Transverse colon (tissue), 4 donors: ENCODE data around the gene LMAN1L.

Experiments used
- EP300 ChIP-seq: sonication (generic); formaldehyde crosslinking; IDR thresholded peaks from one replicate; pipeline ENCODE4 v1.6.1; 2017; ENCODE audit warnings: antibody characterized with exemption, low read depth
- POLR2A ChIP-seq: fragments of 450-650 bp; IDR thresholded peaks from one replicate; pipeline ENCODE4 v1.6.1; 2016; ENCODE audit warnings: antibody characterized with exemption, mild to moderate bottlenecking, moderate library complexity
- POLR2AphosphoS5 ChIP-seq, 3 donors: sonication (generic); formaldehyde crosslinking; IDR thresholded peaks; one replicate each; pipeline ENCODE4 v1.6.1; 2016; ENCODE audit warnings: antibody characterized with exemption in 3 of 3
- TF ChIP-seq, protein P1 (sequence below), 5 experiments: fragments of 200-600 bp in 3 of 5; fragments of 450-650 bp in 2 of 5; sonication (generic) in 3 of 5; IDR thresholded peaks; 1 replicate in 2 of 5; 2 replicates in 3 of 5; pipeline ENCODE4 v1.5.1; 2016 to 2017; ENCODE audit warnings: antibody characterized with exemption in 5 of 5, inconsistent platforms in 3 of 5, mild to moderate bottlenecking in 2 of 5, moderate library complexity in 1 of 5

DNA sequence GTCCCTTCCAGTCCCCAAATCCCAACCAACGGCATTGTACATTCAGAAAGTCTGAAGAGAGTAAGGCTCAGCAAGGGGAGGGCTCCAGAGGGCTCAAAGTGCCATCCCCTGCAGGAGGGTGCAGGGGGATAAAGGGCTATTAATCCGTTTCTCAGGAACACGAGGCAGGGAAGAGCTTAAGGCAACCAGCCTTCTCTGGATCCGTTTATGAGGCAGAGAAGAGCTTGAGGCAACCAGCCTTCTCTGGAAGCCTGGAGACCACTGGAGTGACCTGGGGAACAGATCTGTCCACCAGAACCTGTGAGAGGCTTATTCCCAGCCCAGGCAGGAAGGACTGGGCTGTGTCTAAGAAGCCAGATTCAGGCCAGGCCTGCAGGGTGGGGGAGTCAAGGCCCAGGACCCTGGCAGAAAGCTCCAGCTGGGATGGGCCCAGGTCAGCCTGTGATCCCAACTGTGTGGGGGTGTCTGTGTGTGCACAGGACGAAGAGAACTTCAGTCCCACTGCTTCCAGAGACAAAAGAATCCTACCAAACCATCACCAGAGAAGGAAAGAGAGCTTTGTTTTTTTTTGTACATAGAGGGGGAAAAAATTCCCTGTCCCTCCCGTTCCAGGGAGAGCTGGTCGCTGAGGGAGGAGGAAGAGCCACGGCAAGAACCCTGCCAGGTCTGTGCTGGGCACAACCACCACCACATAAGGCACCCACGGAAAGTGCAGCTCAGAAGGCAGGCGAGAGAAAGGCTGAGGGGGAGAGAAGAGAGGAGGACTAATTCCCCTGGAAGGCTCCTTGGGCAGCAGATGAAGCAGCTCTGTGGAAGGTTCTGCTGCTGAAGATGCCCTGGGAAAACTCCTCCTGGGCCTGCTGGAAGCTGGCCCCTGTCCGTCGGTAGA lies 31.9 kb downstream of the LMAN1L start:
- no peak for TF ChIP-seq POLR2A
- no peak for TF ChIP-seq POLR2AphosphoS5 (IDR thresholded peaks at IDR 0.05)
- TF ChIP-seq, protein P1, sequence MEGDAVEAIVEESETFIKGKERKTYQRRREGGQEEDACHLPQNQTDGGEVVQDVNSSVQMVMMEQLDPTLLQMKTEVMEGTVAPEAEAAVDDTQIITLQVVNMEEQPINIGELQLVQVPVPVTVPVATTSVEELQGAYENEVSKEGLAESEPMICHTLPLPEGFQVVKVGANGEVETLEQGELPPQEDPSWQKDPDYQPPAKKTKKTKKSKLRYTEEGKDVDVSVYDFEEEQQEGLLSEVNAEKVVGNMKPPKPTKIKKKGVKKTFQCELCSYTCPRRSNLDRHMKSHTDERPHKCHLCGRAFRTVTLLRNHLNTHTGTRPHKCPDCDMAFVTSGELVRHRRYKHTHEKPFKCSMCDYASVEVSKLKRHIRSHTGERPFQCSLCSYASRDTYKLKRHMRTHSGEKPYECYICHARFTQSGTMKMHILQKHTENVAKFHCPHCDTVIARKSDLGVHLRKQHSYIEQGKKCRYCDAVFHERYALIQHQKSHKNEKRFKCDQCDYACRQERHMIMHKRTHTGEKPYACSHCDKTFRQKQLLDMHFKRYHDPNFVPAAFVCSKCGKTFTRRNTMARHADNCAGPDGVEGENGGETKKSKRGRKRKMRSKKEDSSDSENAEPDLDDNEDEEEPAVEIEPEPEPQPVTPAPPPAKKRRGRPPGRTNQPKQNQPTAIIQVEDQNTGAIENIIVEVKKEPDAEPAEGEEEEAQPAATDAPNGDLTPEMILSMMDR (IDR thresholded peaks at IDR 0.05), result no peak
- TF ChIP-seq EP300, result no peak
